G401 (cell line): ENCODE results near the gene SMAD6. TPM values are rescaled to one million over a fixed set of nuclear protein-coding genes. Genes with fewer than 3 reads are reported as not detected.
"Not testable (repeated sequence)": the region's sequence is repeated elsewhere in the genome, so short reads cannot be mapped to it uniquely, and the experiment has no call there.

Experiments used
- DNase-seq: peaks from one replicate; pipeline ENCODE4 v3.0.0-alpha.2; 2015; ENCODE audit warnings: low spot score
- in situ Hi-C: cut with HindIII; loops from 2 replicates; pipeline ENCODE4 v1.10.0; 2016; ENCODE audit warnings: low sequenced_read_pairs, mixed read lengths
- total RNA-seq: library from RNA; depleted of rRNA; stranded (reverse); fragments of >200 nt; shearing (Covaris generic); gene quantifications from 2 replicates; pipeline ENCODE4 v1.2.3, GENCODE V29; 2014

SMAD6 gene
- total RNA-seq, 1 experiment from 2014 or later, result 84.0 TPM

GRCh38 chr15:66749841-66750575, 48.0 kb downstream of the SMAD6 start:
- DNase-seq, result no peak
- in situ Hi-C loops, result no loop called here

DNA sequence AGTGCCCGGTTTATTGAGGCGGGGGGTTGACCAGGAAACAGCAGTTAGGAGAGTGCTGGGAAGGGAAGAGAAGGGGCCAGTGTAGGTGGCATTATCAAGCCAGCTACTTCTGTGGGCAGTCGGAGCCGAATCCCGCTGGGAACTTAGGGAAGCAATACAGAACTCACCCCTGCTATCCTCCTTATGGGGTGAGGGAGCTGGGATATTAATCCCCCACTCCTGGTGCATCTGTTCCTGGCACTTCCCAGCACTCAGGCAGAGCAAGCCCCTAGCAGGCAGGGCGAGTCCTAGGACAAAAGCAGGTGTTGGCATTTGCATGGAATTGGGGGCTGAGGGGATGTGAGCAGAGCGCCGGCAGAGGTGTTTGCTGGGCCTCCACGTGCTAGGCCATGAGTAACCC, 48.6 kb downstream of the SMAD6 start:
- no peak for DNase-seq
- in situ Hi-C loops, result no loop called here

GRCh38 chr15:66751579-66751978, 49.5 kb downstream of the SMAD6 start:
- DNase-seq, result no peak
- in situ Hi-C loops, result no loop called here

- in situ Hi-C loops, result no loop called here
- DNase-seq, result no peak
Observed at GRCh38 chr15:66752078-66752477, 50.0 kb downstream of the SMAD6 start.

DNA sequence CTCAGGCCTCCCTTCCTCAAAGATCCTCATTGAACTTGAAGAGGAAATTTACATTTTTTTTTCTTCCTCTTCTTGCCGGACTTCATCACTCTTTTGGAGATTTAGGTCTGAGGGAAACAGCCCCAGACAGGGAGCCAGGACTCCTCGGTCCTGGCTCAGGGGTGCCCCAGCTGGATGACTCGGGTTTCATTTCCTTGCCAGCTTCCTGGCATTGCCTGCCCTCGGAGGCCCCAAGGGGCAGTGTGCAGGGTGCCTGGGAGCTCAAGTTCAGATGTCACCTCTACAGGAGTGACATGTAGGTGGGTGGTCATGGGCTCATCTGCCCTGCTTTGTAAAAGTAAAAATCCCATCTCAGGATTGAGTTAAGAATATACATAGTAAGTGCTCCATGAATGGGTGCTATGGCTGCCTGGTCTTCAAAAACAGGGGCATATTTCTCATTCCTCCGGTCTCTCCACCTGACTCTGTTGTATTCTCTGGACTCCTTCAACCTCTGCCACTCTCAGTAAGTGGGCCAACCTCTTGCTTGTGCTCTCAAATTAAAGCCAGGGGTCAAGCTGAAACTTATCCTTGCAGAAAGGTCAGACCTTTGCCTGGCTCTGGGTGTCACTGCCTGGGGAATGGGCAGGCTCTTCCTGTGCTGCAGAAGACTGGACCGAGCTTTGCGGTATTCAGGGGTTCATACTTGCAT, 51.8 kb downstream of the SMAD6 start:
- DNase-seq, result no peak
- in situ Hi-C loops, result no loop called here

- no peak for DNase-seq
- in situ Hi-C loops, result no loop called here
Observed at GRCh38 chr15:66754789-66755188, 52.8 kb downstream of the SMAD6 start.

- no peak for DNase-seq
- in situ Hi-C loops, result no loop called here
Observed at GRCh38 chr15:66755298-66756068, 53.4 kb downstream of the SMAD6 start.

GRCh38 chr15:66756295-66756694, 54.3 kb downstream of the SMAD6 start:
- in situ Hi-C loops, result no loop called here
- DNase-seq, result no peak

GRCh38 chr15:66757030-66757429, 55.0 kb downstream of the SMAD6 start:
- in situ Hi-C loops, result no loop called here
- no peak for DNase-seq

DNA sequence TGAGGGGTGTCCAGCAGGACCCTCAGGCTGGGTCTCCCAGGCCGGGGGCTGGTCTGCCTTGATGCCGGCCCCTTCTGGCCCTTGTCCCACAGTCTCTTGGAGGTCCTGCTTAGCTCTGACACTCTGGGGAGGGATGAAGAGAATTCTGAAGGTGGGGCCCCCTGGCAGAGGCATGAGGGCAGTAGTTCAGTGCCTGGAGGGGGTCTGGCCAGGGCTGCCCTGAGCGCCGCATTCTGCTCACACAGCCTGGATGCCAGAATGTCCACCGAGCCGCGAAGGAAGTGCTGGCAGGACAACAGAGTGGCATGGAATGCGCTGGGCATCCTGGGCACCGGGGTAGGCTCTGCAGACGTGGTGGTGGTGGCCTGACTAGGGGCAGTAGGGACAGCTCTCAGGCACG, 55.5 kb downstream of the SMAD6 start:
- in situ Hi-C loops, result no loop called here
- no peak for DNase-seq

DNA sequence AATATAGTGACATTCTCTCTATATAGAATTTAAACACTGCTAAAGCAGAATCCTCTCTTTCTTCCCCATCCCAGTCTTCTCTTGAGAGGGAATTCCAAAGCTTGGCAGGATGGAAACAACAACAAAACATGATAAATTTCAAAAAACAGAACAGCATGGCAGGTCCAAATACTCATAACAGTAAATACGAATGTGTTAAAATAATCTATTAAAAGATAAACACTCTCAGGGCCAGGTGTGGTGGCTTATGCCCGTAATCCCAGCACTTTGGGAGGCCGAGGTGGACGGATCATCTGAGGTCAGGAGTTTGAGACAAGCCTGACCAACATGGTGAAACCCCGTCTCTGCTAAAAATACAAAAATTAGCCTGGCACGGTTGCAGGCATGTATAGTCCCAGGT, 56.2 kb downstream of the SMAD6 start:
- DNase-seq, in situ Hi-C loops: not testable (repeated sequence)

DNA sequence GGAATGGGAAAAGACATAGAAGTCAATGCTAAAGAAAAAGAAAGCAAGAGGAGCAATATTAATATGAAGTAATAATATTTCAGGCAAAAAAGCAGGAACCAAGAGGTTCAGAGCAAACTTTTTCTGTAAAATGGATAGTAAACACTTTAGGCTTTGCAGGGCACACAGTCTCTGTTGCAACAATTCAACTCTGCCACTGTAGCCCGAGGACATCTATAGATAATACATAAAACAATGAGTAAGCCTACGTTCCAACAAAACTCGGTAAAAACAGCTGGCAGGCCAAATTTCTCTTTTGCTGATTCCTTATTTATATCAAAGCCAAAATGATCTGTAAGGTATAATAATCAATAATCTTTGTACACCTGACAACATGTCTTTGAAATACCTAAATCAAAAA, 56.8 kb downstream of the SMAD6 start:
- in situ Hi-C loops, result no loop called here
- no peak for DNase-seq

DNA sequence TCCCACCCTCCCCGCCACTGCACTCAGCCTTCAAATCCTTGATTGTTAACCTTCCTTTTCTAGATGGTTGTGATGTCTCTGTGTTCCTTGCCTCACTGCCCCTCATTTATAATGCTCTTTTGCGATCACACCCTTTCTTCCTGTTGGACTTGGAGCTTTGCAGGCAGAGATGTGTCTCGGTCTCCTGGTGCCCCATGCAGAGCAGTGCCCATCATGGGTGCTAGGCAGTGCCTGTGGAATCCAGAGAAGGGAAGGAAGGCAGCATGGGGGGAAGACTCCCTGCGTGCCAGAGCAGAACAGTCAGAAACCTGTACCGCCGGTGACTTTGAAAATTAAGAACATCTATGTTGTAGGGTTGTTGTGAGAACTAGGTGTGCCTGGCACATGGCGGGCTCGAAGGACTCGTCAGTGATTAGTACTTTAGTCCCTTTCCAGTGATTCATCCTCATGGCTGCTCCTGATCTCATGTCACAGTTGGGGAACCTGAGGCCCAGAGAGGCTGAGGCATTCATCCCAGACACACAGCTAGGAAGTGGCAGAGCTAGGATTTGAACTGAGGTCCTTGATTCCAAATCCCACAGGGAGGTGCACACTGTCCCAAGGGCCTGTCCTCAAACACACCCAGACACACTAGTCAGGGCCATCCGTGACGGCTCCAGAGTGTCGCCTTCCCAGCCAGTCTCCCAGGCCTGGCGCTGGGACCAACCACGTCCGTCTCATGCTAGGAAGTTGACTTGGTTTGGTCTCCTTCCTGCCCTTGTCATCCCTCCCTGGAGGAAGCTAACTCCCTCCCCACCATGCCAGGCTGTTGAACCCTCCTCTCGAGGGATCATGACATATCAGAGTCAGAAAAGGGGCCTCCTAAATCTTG, 58.3 kb downstream of the SMAD6 start:
- in situ Hi-C loops, result no loop called here
- no peak for DNase-seq

DNA sequence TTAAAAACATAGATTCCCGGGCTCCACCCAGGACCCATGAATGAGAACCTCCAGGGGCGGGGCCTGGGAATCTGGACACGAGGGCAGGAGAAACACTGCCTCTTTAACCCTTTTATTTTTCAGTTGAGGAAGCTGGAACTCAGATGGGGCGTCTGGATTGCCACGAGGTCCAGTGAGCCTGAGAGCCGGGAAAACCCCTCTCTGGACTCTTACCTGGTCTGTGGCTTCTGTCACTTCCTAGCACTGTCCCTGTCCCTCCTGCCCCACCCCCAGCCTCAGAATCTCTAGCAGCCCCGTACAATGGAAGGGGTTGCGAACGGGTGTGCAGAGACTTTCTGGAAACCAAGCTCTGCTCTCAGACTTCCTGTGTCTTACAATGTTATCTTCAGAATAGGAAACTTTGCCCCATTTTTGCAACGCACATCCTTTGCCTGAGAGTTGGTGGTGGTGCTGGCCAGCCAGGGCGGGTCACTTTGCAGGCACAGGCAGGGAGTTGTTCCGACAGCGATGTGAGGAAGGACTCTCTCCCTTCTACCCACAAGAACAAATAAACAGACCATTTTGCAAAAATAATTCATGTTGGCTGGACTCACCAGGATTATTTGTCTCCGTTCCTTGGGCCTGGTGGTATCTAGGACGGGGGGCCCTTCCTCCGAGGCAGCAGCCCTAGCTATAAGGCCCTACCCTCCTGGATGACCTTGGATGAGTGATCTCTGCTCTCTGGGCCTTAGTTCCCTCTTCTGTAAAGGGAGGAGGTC, 59.1 kb downstream of the SMAD6 start:
- in situ Hi-C loops, result no loop called here
- DNase-seq, result no peak

- in situ Hi-C loops, result no loop called here
- DNase-seq, result no peak
Observed at GRCh38 chr15:66761726-66762595, 59.9 kb downstream of the SMAD6 start.

- no peak for DNase-seq
- in situ Hi-C loops, result no loop called here
Observed at GRCh38 chr15:66763186-66764071, 61.4 kb downstream of the SMAD6 start.
